Measurements from ENCODE around the gene TCHHL1.

- TF ChIP-seq GATA3 (IDR thresholded peaks at IDR 0.05; ENCODE audit: low read depth, low read length): no peak
- TF ChIP-seq GATA2 (IDR thresholded peaks at IDR 0.05; ENCODE audit: low read depth, low read length): no peak
These were observed 46.8 kb downstream of the TCHHL1 start for GRCh38 chr1:152042030-152042429.

Data from SH-SY5Y (cell line).